HG03575 (cell line): Measurements from ENCODE around the gene GLOD4.
"Not testable (repeated sequence)": the region's sequence is repeated elsewhere in the genome, so short reads cannot be mapped to it uniquely, and the experiment has no call there.

Experiments
- ATAC-seq: cut with Tn5 transposase; IDR thresholded peaks from one replicate; pipeline ENCODE4 v1.9.1; 2021; ENCODE audit not compliant: unreplicated experiment, insufficient number of reproducible peaks, low FRiP score; ENCODE audit errors: extremely low read depth

GLOD4 gene

DNA sequence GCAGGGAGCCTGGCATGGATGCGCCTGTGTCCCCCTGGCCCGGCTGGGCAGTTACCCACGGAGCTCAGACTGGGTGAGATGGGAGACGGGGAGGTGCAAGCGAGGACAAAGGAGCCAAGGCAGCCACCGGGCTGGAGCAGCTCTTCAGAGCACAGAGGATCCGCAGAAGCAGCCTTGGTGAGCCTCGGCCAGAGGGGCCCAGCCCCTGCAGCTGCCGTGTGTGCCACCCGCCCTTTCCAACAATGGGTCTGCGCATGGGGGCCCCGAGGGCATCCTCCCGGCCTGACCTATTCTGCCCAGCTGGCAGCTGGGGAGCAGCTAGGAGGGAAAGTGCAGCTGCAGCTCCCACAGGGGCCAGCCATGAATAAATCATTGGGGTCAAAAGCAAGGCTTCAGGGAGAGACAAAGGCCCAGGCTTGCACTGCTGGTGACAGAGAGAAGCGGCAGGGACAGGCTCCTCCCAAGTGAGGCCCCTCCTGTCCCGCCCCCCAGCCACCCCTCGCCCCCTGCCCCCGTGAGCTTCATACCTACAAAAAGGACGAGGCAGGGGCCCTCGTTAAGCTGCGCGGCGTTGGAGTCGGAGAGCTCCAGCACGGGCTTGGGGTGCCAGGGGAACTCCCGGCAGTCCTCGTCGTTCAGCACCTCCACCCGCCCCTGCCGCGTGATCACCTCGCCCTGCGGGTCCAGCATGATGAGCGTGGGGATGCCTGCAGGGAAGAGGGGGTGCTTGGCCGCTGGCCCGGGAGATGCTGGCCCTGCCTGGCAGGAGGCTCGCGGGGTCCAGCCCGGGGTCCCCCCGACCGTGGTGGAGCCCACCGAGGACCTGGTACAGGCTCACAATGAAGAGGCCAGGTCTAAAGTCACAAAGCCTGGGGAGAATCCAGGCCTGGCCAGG lies 22.7 kb upstream of the GLOD4 start:
- ATAC-seq: no peak

- no peak for ATAC-seq
Measured at GRCh38 chr17:802901-803881, 21.1 kb upstream of the GLOD4 start.

DNA sequence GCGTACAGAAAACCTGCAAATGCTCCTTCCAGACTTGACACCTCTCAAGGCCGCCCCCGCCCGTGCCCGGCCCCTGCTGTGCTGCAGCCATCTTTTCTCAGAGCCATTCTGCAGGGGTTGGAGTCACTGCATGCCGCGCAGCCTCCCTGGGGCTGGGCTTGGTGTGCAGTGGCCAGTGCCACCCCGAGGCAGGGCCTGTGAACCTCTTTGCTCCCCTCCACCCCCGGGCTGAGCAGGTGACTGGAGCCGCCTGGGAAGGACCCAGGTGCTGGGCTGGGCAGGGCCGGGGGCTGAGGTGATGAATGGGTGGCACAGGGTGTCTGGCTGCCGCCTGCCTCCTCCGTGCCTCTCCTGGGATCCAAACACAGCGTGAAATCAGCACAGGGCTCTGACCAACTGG lies 20.4 kb upstream of the GLOD4 start:
- ATAC-seq: no peak

GRCh38 chr17:801660-802059 lies 19.6 kb upstream of the GLOD4 start:
- ATAC-seq: no peak

- ATAC-seq: no peak
Measured at GRCh38 chr17:800446-801242, 18.6 kb upstream of the GLOD4 start.

- no peak for ATAC-seq
Measured at GRCh38 chr17:799261-799660, 17.2 kb upstream of the GLOD4 start.

DNA sequence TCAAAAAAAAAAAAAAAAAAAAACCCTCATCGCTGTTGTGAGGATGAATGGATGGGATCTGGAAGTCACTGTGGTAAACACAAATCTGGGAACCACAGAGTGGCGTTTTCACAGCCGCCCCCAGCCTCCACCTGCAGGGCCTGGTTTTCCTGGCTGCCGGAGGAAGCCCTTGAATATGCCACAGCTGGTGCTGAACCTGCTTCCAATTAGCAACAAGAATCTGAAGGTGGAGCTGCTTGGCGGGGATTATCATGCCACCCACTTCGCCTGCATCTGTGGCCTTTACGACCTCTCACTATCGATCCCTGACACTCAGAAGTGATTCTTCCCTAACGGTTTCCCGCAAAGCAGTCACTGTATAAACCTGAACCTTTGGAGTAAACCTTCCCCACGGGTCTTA lies 16.2 kb upstream of the GLOD4 start:
- no peak for ATAC-seq

GRCh38 chr17:797236-797840 lies 15.3 kb upstream of the GLOD4 start:
- ATAC-seq: no peak

GRCh38 chr17:796609-797008 lies 14.5 kb upstream of the GLOD4 start:
- no peak for ATAC-seq

DNA sequence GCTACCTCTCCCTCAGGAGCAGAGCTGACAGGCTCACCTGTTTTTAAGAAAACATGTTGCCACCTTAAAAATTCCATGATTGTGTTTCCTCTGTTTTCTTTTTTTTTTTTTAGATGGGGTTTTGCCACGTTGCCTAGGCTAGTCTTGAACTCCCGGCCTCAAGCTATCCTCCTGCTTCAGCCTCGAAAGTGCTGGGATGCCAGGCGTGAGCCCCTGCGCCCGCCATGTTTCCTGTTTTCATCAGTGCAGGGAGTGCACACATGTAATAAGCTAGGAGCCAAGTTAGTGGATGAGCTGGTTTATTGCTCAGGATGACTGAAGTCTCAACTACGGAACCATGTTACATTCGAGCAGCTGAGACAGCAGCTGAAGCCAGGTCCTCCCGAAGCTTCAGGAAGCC lies 13.6 kb upstream of the GLOD4 start:
- ATAC-seq: no peak

DNA sequence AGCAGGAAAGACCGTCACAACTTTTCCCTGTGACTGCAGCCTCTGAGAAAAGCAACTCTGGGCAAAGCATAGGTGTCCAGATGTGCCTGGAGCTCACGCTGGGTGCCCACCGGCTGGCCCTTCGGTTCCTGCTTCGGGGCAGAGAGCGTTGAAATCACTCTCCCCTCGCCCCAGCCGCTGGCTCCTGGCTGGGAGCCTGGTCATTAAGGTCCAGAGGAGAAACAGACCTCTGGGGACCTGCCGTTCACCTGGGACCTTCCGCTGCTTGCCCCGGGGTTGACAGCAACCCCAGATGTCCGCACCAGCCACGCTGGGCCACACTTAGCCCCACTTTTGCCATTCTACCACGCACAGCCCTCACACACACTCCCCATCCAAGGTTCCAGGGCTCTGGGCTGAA lies 13.2 kb upstream of the GLOD4 start:
- no peak for ATAC-seq

DNA sequence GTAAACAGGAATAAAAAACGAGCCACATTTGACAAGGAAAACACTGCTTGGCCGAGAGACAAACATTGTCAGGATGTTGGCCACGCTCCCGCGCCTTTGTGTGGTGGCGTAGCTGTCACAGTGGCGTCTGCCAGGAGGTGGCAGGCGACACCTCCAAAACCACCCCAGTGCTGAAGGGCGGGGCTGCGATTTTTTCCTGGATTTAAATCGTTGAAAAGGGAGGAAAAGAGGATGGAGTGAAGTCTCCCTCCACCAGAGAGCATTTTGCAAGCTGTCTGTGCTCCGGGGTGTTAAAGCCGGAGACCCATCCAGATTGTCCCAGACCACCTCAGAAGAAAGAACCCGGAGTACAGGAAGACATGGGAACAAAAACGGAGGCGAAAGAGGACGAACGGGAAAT lies 12.8 kb upstream of the GLOD4 start:
- ATAC-seq: no peak

- no peak for ATAC-seq
Measured at GRCh38 chr17:792277-792676, 10.2 kb upstream of the GLOD4 start.

DNA sequence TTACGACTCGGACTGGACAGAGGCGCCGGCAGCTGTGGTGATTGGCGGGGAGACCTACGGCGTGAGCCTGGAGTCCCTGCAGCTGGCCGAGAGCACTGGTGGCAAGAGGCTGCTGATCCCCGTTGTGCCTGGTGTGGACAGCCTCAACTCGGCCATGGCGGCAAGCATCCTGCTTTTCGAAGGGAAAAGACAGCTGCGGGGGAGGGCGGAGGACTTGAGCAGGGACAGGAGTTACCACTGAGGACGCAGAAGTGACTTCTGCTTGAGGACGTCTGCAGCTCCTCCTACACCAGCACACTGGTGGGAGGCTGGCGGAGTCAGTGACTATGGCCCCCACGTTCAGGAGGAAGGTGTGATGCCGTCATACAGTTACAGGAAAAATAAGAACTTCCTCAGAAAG lies 9.7 kb upstream of the GLOD4 start:
- no peak for ATAC-seq

GRCh38 chr17:790874-791247 lies 8.8 kb upstream of the GLOD4 start:
- not testable (repeated sequence) for ATAC-seq

DNA sequence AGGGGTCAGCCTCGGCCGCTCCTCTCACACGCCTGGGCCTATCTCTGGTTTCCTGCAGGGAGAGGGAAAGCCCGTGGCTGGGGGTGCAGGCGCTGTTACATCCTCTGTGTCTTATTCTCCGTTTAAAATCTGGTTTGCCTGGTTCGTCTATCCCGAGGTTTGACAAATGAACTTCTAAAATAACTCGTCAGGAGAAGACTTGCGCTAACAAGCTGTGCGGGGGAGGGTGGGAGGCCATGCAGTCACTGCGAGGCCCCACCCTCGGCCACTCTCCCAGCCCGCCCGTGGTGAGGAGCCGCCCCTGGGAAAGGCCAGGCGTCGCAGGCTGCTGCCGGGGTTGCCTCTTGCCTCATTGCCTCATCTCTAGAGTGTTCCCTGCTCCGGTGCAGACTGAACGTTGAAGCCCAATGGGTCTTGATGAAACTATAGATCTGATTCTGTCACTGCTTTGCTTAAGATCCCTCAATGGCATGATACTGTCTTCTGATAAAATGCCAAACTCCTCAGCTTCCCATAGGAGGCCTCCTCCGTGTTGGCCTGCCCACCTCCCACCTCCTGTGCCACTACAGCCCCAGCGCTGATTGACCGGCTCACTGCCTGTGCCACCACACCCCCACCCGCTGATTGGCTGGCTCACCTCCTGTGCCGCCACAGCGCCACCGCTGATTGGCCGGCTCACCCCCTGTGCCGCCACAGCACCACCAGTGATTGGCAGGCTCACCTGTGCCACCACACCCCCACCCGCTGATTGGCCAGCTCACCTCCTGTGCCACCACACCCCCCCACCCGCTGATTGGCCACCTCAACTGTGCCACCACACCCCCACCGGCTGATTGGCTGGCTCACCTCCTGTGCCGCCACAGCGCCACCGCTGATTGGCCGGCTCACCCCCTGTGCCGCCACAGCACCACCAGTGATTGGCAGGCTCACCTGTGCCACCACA lies 8.1 kb upstream of the GLOD4 start:
- not testable (repeated sequence) for ATAC-seq

- ATAC-seq: no peak
Measured at GRCh38 chr17:789160-789840, 7.2 kb upstream of the GLOD4 start.
